ENCODE results near the gene NELL2.

DNA sequence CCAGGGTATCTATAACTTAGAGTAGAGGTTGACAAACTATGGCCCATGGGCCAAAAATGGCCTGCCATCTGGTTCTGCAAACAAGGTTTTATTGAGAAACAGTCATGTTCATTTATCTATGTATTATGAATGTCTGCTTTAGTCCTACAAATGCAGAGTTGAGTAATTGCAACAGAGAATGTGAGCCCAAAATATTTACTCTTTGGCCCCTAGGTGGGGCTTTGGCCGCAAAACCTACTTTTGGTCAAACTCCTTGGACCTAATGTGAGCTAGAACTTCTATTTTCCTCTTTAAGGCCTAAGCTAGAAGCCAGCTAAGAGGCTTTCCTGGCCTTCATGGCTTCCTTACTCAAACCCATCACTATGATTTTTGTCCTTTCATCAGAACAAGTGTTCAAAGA, 379.1 kb downstream of the NELL2 start:
- TF ChIP-seq EZH2 (IDR thresholded peaks at IDR 0.05) (no peak), POLR2AphosphoS5 (IDR thresholded peaks at IDR 0.05; ENCODE audit: borderline replicate concordance, low read depth, low read length) (no peak)

Measured in SK-N-MC (cell line).